GM21360 (cell line): ENCODE results near the gene RET.

Experiments used
- ATAC-seq: cut with Tn5 transposase; IDR thresholded peaks from one replicate; pipeline ENCODE4 v1.9.1; 2021; ENCODE audit warnings: mild to moderate bottlenecking, moderate library complexity; ENCODE audit not compliant: unreplicated experiment

RET gene

DNA sequence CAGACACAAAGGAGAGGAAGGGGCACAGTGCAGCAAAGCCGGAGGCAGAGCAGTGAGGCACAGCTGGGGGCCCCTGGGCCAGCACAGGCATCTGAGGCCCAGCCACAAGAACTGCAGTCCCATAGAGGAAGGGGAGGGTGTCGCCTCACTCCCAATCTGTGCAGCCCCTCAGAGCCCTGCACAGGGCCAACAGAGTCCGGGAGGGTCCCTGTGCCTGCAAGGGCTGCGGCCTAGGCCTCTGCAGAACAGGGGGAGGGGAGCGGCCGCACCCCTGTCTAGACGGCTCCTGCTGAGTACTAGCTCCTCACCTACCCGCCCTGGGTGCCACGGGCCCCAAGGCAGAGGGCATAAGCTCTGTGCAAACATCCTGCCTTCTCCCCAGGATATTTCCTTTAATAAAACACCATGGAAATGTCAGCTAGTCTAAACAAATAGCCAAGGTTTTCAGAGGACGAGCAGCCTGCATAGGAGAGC, 32.4 kb upstream of the RET start:
- ATAC-seq, result no peak

DNA sequence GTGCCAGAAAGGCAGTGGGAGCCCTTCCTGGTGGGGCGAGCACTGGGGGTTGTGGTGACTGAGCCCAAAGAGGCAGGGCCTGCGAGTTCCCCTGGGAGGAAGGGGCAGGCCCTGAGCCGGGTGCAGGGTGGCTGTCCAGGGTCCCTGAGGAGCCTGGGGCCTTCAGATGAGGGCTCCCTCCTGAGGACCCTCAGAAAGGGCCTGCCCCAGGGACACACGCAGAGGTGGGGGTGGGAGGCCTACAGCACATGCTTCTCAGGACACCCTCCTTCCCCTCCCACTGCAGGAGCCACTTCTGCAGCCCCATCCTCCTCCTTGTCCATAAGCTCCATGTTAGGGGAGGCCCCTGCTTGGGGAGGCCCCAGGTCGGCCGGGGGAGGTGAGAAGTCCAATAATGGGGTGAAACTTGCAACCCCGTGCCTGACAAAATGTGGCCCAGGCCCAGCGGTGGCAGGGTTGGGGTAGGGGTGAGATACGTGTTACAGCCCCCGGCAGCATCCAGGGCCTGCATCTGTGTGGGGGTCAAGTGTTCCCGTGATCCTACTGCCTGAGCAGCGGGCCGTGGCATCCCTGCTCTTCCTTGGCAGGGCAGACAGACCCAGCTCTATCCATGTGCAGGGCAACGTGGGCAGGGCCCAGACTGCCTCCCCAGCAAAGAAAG, 31.8 kb upstream of the RET start:
- ATAC-seq, result no peak

DNA sequence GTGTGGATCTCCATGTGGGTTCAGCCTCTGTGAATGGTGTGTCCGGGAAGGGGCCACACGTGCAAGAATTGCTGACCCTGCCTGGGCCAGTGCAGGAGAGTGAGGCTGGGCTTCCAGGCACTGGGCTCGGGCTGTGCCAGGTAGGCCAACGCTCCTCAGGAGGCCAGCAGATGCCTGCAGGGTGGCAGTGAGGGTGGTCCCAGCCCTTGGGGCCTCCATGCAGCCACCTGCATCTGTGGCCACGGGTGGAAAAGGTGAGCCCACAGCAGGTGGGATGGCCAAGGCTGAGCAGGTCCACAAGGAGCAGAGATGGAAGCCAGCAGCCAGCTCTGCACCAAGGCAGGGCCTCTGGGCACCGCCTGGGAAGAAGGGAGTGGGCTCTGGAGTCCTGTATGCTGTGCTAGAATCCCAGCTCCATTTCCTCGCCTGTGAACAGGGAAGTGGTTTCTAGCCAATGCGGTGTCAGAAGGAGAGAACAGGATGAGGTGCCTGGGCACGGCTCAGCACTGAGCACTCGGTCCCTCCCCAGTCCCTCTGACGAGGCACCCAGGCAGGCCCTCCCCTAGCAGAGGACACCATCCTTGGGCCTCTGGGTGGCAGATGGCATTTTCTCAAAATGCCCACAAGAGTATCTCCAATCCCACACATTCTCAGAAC, 31.1 kb upstream of the RET start:
- no peak for ATAC-seq

DNA sequence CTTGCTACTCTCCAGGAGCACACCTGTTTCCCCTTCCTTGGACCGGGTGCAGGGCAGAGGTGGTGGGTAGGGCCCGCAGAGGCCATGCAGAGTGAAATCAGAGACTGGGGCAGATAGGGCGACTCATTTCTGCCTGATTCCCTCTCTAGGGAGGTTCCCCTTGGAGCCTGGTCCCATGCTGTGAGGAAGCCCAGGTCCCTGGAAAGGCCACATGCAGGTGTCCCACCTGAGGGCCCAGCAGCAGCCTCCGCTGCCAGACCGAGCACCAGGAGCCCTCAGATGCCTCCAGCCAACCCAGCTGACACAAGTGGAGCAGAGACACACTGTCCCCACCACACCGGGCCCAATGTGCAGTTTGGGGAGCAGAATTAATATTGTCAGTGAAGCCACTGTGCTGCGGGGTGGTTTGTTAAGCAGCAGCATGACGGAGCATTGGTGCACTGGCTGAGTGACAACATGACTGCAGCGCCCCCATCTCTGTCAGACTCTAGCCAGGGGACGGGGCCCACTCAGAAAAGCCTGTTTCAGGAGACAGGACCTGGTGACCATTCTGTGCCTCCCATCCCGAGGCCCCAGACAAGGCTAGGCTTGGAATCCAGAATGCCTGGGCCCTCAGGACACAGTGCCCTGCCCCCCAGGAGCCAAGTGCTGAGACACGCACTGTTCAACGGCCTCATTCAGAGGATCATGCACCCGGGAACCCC, 30.4 kb upstream of the RET start:
- no peak for ATAC-seq

DNA sequence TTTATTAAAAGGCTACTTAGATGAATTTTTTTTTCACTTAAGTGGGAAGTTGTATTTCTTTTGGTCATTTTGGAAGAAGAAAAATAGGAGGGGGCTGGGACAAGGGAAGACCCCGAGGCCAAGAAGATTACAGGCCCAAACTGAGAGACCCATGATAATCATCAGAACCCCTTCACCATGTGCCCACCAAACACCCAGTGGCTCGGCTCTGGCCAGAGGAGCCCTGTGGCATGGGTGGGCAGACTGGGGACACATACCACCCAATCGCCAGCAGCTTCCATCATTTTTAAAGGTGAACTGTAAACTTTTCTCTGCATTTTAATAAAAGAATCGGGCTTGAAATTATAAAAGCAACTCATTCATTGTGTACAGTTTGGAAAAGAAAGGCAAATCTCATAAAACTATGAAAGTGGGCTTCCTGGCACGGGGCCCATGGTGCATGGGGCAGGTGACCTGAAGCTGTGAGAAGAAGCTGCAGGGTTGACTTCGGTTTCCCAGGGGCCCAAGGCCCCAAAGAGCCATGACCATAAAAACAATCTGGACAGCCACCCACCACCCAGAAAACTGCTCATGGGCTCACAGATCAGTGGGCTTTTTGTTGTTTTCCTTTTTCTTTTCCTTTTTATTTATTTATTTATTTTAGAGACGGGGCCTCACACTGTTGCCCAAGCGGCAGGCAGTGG, 29.4 kb upstream of the RET start:
- ATAC-seq, result no peak

DNA sequence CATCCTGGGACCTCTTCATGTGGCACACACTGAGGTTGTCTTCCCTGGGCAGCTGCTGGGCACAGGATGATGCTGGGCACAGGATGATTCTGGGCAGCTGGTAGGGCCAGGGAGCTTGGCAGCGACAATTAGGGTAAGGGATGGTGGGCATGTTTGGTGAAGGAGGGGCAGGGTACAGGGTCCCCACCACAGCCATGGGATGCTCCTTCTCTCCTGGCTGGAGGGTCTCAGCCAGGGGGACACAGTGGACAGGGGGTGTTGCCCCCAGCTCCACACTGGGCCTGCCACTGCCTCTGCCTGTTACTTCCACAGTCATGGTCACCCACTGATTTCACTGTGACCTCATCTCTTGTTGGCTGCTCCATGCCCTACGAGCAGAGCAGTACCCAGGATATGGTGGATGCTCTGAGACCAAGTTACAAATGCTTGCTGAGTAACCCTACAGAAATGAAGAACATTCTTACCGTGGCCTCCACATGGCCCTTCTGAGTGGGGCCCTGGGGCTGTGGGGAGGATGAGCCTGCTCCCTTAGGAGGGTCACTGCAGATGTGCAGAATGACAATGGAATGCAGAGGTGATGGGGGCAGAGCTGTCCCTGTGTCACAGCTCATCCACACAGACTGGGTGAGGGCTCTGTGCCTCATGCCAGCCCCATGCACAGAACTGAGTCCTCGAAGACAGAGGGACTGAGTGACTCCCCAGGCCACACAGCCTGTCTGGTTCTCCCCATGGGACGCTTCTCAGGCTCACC, 28.4 kb upstream of the RET start:
- ATAC-seq, result no peak

DNA sequence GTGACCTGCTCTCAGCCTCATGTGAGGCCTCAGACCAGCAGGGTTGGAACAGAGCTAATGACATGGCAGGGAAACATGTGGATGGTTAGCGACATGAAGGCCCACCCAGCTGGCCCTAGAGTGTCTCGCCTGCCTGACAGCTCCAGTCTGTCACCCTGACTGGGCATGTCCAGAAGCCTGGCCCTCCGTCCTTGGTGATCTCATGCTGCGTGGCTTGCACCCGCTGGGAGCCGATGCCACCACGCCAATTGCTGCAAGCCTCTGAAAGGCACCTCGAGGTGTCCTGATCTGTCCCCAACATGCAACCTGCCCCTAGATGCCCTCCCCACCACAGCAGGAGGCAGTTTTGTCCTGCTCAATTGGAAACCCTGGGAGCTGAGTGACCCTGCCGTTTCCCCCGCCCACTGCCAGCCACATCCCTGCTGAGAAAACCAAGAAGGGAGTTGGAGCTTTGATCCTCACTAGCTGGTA, 27.8 kb upstream of the RET start:
- no peak for ATAC-seq

DNA sequence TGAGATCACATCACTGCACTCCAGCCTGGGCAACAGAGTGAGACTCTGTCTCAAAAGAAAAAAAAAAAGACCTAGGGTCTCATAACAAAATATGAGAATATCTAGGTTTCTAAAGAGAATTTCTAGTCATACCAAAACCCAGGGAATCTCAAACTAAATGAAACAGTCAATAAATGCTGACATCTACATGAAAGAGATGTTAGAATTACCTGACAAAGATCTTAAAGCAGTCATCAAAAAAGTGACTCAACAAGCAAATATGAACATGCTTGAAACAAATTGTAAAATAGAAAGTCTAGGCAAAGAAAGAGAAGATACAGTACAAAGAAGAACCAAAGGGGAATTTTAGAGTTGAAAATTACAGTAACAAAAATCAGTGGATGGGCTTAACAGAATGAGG, 26.9 kb upstream of the RET start:
- ATAC-seq, result no peak

DNA sequence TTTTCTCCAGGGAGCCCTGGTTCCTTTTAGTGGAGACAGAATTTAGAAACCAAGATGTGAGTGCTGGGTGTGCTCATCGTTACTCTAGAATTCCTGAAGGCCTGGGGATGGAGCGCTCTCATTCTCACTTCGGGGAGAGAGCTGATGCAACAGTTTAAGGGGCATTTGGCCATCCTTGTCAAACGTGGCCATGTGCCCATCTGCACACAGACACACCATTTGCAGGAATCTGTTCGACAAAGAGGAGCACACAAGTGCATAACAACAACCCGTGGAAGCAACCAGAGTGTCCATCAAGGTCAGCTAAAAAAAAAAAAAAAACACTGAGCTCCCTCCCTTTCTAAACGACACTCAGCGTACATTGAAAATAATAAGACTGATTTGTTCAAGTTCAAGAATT, 23.0 kb upstream of the RET start:
- no peak for ATAC-seq

DNA sequence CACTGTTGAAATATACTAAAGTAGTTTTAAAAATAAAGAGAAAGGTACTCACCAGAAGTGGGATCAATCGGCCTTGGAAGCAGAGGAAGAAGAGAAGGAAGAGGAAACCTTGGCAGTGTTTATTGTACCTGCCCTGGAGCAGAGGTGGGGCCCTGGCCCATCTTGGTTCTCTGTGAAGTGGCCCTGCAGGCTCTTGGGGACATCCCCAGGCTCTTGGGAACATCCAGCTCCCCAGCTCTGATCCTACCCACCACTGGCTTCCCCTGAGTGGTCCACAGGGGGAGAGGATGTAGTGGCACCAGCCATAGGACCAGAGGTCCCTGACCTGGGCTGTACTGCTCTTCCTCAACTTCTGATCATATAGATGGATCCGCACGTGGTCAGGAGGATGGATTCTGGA, 22.3 kb upstream of the RET start:
- ATAC-seq, result no peak

DNA sequence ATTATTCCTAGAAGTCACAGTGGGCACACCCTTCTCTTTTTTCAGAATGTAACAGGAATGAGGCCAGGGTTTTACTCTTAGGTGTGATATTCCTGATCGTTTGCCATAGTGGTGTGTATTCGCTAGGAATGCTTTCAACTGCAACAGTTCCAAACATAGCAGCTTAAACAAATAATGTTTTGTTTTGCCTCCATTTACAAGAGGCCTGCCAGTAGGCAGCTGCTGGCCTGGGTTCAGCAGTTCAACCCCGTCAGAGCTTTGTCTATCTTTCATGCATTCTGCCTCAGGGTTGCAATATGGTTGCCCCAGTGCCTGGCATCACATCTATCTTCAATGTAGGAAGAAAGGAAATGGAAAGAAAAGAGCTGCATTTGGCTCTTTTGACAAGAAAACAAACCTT, 21.7 kb upstream of the RET start:
- no peak for ATAC-seq

DNA sequence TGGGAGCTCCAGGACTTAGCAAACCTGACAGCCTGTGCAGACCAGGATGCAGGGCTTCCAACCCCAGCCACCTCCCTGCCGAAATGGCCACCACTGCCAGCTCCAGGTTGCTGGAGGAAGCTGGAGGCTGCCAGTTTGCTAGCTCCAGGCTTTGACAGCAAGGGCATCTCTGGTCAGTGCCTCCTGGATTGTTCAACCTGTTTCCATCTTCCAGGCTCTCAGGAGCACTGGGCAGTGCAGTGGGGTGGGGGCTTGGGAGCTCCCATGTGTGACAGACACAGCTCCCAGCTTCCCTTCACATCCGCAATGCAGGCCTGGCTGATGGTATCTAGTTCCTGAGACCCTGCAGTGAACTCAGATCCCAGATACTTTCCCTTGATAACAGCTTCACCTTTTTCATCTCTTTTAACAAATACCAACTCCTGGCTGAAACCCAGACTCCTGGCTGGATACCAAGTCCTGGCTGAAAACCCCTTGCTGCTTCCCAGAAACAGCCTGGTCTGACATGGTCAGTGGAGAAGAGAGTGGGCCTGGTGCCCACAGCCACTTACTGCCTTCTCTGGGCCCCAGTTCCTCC, 20.8 kb upstream of the RET start:
- no peak for ATAC-seq

DNA sequence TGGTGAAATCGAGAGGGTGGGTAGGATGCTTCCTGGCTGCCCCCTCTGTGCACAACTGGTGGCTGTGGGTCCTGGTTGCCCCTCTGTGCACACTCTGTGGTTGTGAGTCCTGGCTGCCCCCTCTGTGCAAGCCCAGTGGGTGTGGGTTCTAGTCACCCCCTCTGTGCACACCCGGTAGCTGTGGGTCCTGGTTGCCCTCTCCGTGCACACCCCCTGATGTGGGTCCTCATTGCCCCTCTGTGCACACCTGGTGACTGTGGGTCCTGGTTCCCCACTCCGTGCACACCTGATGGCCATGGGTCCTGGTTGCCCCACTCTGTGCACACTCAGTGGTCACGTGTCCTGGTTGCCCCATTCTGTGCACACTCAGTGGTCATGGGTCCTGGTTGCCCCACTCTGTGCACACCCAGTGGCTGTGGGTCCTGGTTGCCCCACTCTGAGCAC, 20.3 kb upstream of the RET start:
- no peak for ATAC-seq

DNA sequence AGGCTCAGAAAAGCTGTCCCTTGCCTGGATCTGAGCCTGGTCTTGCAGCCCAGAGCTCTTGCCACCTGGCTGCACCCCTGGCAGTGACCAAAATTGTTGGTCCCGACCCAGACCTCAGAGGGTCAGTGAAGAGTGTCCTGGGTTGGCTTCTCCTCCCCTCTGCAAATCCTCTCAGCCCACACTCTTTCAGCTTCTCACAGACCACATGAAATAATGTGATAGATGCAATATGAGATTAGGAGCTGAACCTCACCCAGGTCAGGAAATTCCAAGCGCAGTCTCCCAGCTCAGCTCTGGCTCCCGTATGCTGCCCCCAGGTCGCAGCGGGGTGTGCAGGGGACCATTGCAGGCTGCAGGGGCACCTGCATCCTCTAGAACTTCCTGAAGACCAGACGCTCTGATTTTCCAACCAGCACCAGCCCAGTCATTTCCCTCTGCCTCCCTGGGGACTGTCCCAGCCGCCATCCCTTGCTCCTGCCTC, 19.6 kb upstream of the RET start:
- ATAC-seq, result no peak

DNA sequence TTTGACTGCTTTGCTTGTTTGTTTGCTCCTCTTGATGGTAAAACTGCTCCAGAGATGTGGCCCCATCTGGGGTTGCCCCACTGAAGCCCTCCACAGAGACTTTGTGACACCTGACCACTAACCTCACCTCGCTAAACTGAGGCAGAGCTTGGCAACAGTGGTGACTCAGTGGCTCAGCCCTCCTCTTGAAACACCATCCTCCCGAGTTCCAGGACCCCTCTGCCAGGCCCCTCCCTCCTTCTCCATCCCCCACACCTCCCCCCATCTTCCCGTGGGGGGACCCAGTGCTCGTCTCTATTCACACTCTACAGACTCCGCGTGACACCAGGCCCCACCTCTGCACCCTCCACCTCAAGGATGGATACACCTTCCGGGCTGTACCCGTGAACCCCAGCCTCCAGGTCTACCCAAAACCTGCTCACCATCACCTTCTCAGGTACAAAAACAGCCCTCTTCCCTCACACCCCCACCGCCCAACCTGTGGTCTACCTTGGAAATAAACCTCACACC, 19.0 kb upstream of the RET start:
- ATAC-seq, result no peak

DNA sequence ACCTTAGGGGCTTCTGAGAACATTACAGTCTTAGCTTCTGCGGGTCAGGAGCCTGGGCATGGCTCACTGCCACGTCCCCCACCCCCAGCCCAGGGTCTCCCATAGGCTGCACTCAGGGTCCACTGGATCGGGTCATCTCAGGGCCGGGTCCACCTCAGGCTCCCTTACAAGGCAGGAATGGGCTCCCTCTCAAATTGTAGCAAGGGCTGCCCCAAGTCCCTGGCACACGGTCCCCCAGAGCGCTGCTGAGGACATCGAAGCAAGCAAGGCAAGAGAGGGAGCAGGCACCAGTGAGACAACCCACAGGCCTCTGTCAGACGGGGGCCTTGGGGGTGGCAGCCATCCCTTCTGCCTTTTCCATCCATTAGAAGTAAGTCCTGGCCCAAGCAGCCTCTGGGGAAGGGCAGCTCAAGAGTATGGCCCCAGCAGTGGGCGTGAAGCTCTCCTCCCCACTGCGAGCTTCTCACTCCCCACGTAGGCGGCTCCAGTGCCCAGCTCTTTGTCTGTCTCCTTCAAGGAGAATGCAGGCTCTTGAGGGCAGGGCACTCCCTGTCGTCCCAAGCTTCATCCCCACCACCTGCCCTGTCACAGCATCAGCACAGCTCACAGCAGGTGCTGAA, 18.0 kb upstream of the RET start:
- ATAC-seq, result no peak

DNA sequence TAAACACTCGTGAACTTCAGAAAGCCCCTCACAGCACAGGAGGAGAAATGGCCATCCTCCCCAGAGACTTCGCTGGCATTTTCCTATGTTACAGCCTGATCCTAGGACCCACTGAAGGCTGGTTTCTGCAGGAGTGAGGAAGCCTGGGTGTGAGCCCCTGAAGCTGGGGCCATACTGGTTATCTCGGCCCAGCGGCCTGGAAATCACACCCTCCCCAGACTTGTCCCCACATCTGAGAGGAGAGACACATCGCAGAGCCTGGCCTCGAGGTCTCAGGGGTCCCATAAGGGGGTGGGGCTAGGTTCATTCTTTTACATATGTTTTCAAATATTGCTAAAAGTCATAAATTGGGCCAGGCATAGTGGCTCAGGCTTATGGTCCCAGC, 17.5 kb upstream of the RET start:
- no peak for ATAC-seq

DNA sequence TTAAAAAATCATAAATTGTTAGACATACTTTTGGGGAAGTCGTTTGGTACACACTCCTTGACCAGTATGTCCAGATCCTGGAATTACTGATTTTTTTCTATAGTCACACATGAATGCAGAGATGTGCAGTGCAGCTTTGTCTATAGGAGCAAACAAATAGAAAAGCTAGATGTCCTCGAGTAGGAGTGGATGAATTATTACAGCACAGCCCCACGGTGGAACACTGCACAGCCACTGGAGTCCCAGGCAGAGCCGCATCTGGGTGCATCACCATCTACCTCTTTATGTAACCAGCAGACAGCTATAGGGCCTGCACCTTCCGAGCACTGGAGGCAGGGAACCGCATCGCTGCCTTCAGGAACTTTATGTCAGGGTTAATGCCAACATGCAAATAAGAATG, 17.0 kb upstream of the RET start:
- no peak for ATAC-seq

DNA sequence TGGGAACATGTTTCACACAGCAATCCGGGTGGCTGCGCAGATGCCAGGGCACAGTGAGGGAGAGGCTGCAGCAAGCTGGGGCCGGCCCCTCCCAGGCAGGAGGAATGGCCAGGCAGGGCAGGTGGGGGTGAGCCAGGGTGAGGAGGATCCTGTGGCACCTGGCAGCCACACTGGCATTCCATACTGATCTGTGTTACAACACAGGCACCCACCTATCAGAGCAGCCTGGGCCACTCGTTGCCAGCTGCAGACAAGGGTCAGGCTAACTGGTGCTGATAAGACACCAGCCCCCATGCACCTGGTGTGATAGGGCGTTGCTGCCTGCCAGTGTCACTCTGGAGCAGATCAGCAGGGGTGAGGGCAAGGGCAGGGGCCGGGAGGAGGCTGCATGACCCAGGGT, 16.6 kb upstream of the RET start:
- ATAC-seq, result no peak

DNA sequence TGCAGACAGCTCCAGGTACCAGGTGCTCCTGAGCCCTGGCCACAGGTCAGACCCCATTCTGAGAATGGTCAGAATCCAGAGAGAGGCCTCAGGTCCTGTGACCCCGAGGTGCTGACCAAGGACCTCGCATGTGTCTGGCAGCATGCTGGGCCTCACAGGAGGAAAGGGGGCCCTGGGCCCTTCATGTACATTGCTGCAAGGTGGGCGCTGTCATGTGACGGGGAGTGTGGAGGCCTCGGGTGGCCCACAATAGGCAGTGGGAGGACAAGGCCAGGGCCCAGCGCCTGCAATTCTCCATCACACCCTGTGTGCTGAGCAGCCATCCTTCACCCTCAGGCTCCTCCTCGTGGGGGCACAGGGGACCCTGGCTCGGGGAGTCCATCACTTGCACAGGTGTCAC, 15.5 kb upstream of the RET start:
- no peak for ATAC-seq
